B cell (primary cell): ENCODE results near the gene HTT-AS. TPM values are rescaled to one million over a fixed set of nuclear protein-coding genes. Genes with fewer than 3 reads are reported as not detected.

ENCODE experiments used
- ATAC-seq: fragments of 200-7000 bp; cut with Tn5 transposase; one replicate; pipeline ENCODE4 v1.10.0; 2021; ENCODE audit warnings: low read depth, mild to moderate bottlenecking, moderate number of reproducible peaks, moderate library complexity
- CTCF ChIA-PET: fragments of 350-600 bp; sonication (Branson Sonifier 250); formaldehyde crosslinking; loops from one replicate; lab custom pipeline; 2021; ENCODE audit warnings: antibody characterized with exemption, inconsistent platforms; lab: Charles Lee
- POLR2A ChIA-PET: fragments of 350-600 bp; sonication (Branson Sonifier 250); formaldehyde crosslinking; loops from one replicate; lab custom pipeline; 2021; ENCODE audit warnings: antibody characterized with exemption; lab: Charles Lee
- DNase-seq: peaks from one replicate; pipeline ENCODE4 v3.0.0; 2013
- H2AFZ ChIP-seq: 2 replicates; pipeline ENCODE4 v1.6.1; 2012; ENCODE audit warnings: mild to moderate bottlenecking, low read depth, low read length; ENCODE audit not compliant: insufficient read depth, poor library complexity, severe bottlenecking
- H3K27ac ChIP-seq, 2 donors: 1 replicate in 1 of 2; 2 replicates in 1 of 2; pipeline ENCODE4 v1.5.1; 2012 to 2013; ENCODE audit warnings: low read length in 2 of 2, mild to moderate bottlenecking in 2 of 2, moderate library complexity in 1 of 2
- H3K27me3 ChIP-seq, 4 experiments: fragments of 200-600 bp in 1 of 4; sonication (generic) in 1 of 4; replicated peaks in 1 of 4; 1 replicate in 2 of 4; 2 replicates in 2 of 4; pipeline versions ENCODE4 v1.6.1 to v1.7.0; 2013 to 2016; ENCODE audit warnings: low read length in 3 of 4, mild to moderate bottlenecking in 2 of 4, mixed read lengths in 1 of 4, moderate library complexity in 1 of 4; ENCODE audit not compliant: insufficient read depth in 4 of 4, control insufficient read depth in 3 of 4; ENCODE audit errors: control extremely low read depth in 1 of 4
- H3K36me3 ChIP-seq, 2 experiments: replicated peaks in 1 of 2; 1 replicate in 1 of 2; 2 replicates in 1 of 2; pipeline versions ENCODE4 v1.6.1 to v1.7.1; 2013; ENCODE audit warnings: low read length in 1 of 2; ENCODE audit not compliant: insufficient read depth in 2 of 2, control insufficient read depth in 1 of 2; ENCODE audit errors: control extremely low read depth in 1 of 2, extremely low read depth in 1 of 2
- H3K4me1 ChIP-seq, 2 donors: fragments of 200-600 bp in 1 of 2; sonication (generic) in 1 of 2; 1 replicate in 1 of 2; 2 replicates in 1 of 2; pipeline versions ENCODE4 v1.5.1 to v1.6.1; 2013 to 2017; ENCODE audit warnings: low read length in 2 of 2; ENCODE audit not compliant: control insufficient read depth in 2 of 2, insufficient read depth in 2 of 2
- H3K4me2 ChIP-seq: replicated peaks from 2 replicates; pipeline ENCODE3; 2012; ENCODE audit warnings: mild to moderate bottlenecking, low read depth, low read length; ENCODE audit not compliant: poor library complexity, severe bottlenecking
- H3K4me3 ChIP-seq, 5 experiments: fragments of 200-600 bp in 1 of 5; sonication (generic) in 1 of 5; 1 replicate in 3 of 5; 2 replicates in 2 of 5; pipeline versions ENCODE4 v1.5.1 to v1.7.0; 2011 to 2016; ENCODE audit warnings: low read length in 4 of 5, mild to moderate bottlenecking in 4 of 5, low read depth in 2 of 5, control low read depth in 1 of 5, moderate library complexity in 1 of 5; ENCODE audit not compliant: insufficient read depth in 1 of 5; ENCODE audit errors: control extremely low read depth in 1 of 5, extremely low read depth in 1 of 5
- H3K79me2 ChIP-seq: fragments of 200-600 bp; sonication (generic); one replicate; pipeline ENCODE4 v1.6.0; 2016; ENCODE audit warnings: low read length; ENCODE audit not compliant: control insufficient read depth, insufficient read depth
- H3K9ac ChIP-seq: fragments of 200-600 bp; sonication (generic); 2 replicates; pipeline ENCODE4 v1.6.1; 2017; ENCODE audit warnings: mild to moderate bottlenecking, low read length, moderate library complexity
- H3K9me3 ChIP-seq, 3 donors: one replicate each; pipeline versions ENCODE4 v1.6.1 to v1.7.1; 2013; ENCODE audit warnings: low read length in 2 of 3; ENCODE audit not compliant: control insufficient read depth in 2 of 3, insufficient read depth in 1 of 3; ENCODE audit errors: control extremely low read depth in 1 of 3
- H4K20me1 ChIP-seq: 2 replicates; pipeline ENCODE4 v1.6.0; 2012; ENCODE audit warnings: mild to moderate bottlenecking, low read length; ENCODE audit not compliant: insufficient read depth, control insufficient read depth, poor library complexity, severe bottlenecking
- H3K27ac Mint-ChIP-seq: one replicate; pipeline ENCODE4 v1.8.0; 2021; ENCODE audit warnings: mixed read lengths
- H3K27me3 Mint-ChIP-seq: one replicate; pipeline ENCODE4 v1.8.0; 2021; ENCODE audit warnings: mixed read lengths
- H3K4me1 Mint-ChIP-seq: one replicate; pipeline ENCODE4 v1.8.0; 2021; ENCODE audit warnings: mixed read lengths
- H3K4me3 Mint-ChIP-seq: one replicate; pipeline ENCODE4 v1.8.0; 2021; ENCODE audit warnings: mixed read lengths
- H3K9me3 Mint-ChIP-seq: one replicate; pipeline ENCODE4 v1.8.0; 2022; ENCODE audit warnings: mixed read lengths; ENCODE audit not compliant: insufficient read depth
- CTCF ChIP-seq: fragments of 200-600 bp; IDR thresholded peaks from one replicate; pipeline ENCODE4 v1.8.0; 2022; ENCODE audit warnings: antibody characterized with exemption, mild to moderate bottlenecking
- EZH2 ChIP-seq: IDR thresholded peaks from 2 replicates; pipeline ENCODE4 v1.6.1; 2012; ENCODE audit warnings: borderline replicate concordance, low read depth, mild to moderate bottlenecking, moderate library complexity, low read length; ENCODE audit not compliant: insufficient read depth, poor library complexity, severe bottlenecking
- WGBS: methylation state at CpG from one replicate; pipeline ENCODE4 v1.1.5; 2013; ENCODE audit warnings: missing lambda C conversion rate; ENCODE audit not compliant: insufficient coverage; 5-methylcytosine and 5-hydroxymethylcytosine counted together
- intact Hi-C: fragments of 100-400 bp; cut with micrococcal nuclease; formaldehyde crosslinking; loops from one replicate; pipeline ENCODE4 v1.10.0; 2022
- polyA plus RNA-seq: library from polyadenylated mRNA; depleted of rRNA; stranded (reverse); fragments of >200 nt; gene quantifications from 2 replicates; pipeline ENCODE4 v1.2.3, GENCODE V29; 2012
- total RNA-seq, 2 donors: library from RNA; stranded (reverse); fragments of 120-200 nt in 1 of 2; gene quantifications; 1 replicate in 1 of 2; 2 replicates in 1 of 2; pipeline versions ENCODE4 v1.2.3 to v1.2.4, GENCODE V29; 2013 to 2022

The HTT-AS gene
- total and polyA plus RNA-seq, 2 donors (not counting 1 experiment from before 2014, with no cell fraction given): 0.84 TPM; not detected in 1

DNA sequence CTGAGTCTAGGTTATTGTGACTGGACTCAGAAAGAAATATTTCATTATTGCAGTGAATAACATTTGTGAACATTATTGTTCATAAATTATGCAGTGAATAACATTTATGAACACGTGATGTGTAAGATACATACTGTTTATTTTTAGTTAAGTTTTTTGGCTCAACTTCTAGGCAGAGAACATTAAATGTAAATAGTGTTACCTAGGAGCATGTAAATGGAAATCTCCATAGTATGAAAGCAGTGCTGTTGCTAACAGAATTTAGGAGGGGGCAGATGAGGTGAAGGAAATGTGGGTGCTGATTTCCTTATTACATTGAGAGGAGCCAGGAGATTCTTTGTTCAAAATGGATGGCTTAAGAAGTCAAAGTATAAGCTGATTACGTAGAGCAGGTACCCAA, 45.1 kb upstream of the HTT-AS start:
- no peaks in the 10 kb centered on the region for H3K4me1 Mint-ChIP-seq
- ChIA-PET CTCF (interaction anchor here (2.5 kb wide), 1 partner anchor 12 kb away, joined by 16 read pairs; no protein-coding TSS in a partner anchor), POLR2A (no interaction called here)
- H3K4me1 ChIP-seq: no peaks in the 10 kb centered on the region
- no peak overlapping the region for H3K9ac ChIP-seq
- ATAC-seq (no peak), DNase-seq (no peak)
- intact Hi-C loops: no loop called here
- H3K36me3 ChIP-seq: peaks cover 3 to 78% of the 10 kb centered on the region in 2 experiments
- WGBS: 100% methylated on average over 1 of the region's 2 CpGs
- H3K4me3 Mint-ChIP-seq: no peak overlapping the region
- no peak overlapping the region for H3K27ac Mint-ChIP-seq
- H3K27me3 Mint-ChIP-seq: no peaks in the 10 kb centered on the region
- no peaks in the 10 kb centered on the region for H3K9me3 Mint-ChIP-seq
- H3K79me2 ChIP-seq: no peaks in the 10 kb centered on the region
- H3K4me2 ChIP-seq: no peak overlapping the region
- no peaks in the 10 kb centered on the region for H3K9me3 ChIP-seq
- no peak overlapping the region for H3K27ac ChIP-seq
- H2AFZ ChIP-seq: no peak overlapping the region
- no peaks in the 10 kb centered on the region for H3K27me3 ChIP-seq
- peaks cover 13% of the 10 kb centered on the region for H4K20me1 ChIP-seq
- H3K4me3 ChIP-seq: no peak overlapping the region
- TF ChIP-seq EZH2 (no peak), CTCF (no peak)

DNA sequence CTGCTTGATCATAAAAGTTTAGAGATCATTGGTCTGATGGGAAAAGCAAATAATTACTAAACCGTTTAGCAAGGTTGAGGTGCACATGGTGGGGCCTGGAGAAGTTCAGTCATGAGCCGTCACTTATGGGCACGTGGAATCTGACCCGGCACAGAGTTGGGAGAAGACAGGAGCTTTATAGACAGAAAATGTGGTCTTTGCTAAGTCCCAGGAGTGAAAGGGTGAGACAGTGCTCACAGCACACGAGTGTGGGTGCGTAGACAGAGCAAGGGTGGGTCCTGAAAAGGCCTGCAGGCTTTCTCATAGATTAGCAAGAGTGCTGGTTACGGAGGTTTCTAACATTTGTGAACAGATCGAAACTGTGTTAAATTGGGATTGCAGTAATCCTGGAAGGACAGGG, 44.0 kb upstream of the HTT-AS start:
- no peaks in the 10 kb centered on the region for H3K4me1 Mint-ChIP-seq
- Histone ChIP-seq H3K4me1 (no peaks in the 10 kb centered on the region), H4K20me1 (peaks cover 18% of the 10 kb centered on the region), H3K4me2 (no peak overlapping the region), H3K36me3 (peaks cover 3 to 85% of the 10 kb centered on the region in 2 experiments), H3K27ac (no peak overlapping the region), H3K79me2 (no peaks in the 10 kb centered on the region), H3K4me3 (no peak overlapping the region), H3K27me3 (no peaks in the 10 kb centered on the region), H2AFZ (no peak overlapping the region), H3K9ac (no peak overlapping the region), H3K9me3 (no peaks in the 10 kb centered on the region)
- no peak overlapping the region for H3K4me3 Mint-ChIP-seq
- CTCF ChIA-PET: no interaction called here
- TF ChIP-seq EZH2: no peak
- TF ChIP-seq CTCF: no peak
- intact Hi-C loops: no loop called here
- no peaks in the 10 kb centered on the region for H3K9me3 Mint-ChIP-seq
- DNase-seq: no peak
- no peak overlapping the region for H3K27ac Mint-ChIP-seq
- H3K27me3 Mint-ChIP-seq: no peaks in the 10 kb centered on the region
- POLR2A ChIA-PET: no interaction called here
- no peak for ATAC-seq
- WGBS: 98% methylated on average over 8 of the region's 8 CpGs
